HG02852 (cell line): ENCODE data around the gene ASL.
A peak's percentile ranks its signal among the peaks of the same experiment; 100 is the strongest.
"Not testable (repeated sequence)": the region's sequence is repeated elsewhere in the genome, so short reads cannot be mapped to it uniquely, and the experiment has no call there.

Experiments
- ATAC-seq: cut with Tn5 transposase; IDR thresholded peaks from one replicate; pipeline ENCODE4 v1.9.1; 2021; ENCODE audit warnings: mild to moderate bottlenecking, moderate library complexity; ENCODE audit not compliant: unreplicated experiment

ASL gene

GRCh38 chr7:66072208-66072607, 3.4 kb upstream of the ASL start:
- not testable (repeated sequence) for ATAC-seq

- no peak for ATAC-seq
Measured at GRCh38 chr7:66076462-66077329, 1.1 kb downstream of the ASL start.

GRCh38 chr7:66078067-66078466, 2.4 kb downstream of the ASL start:
- ATAC-seq, result no peak

GRCh38 chr7:66082083-66082482, 6.5 kb downstream of the ASL start:
- ATAC-seq, result no peak

GRCh38 chr7:66082886-66083415, 7.3 kb downstream of the ASL start:
- ATAC-seq, result no peak

- ATAC-seq, result no peak
Measured at GRCh38 chr7:66083677-66084076, 8.1 kb downstream of the ASL start.

GRCh38 chr7:66088861-66089838, 13.5 kb downstream of the ASL start:
- no peak for ATAC-seq

GRCh38 chr7:66092654-66093053, 17.0 kb downstream of the ASL start:
- ATAC-seq, result no peak

GRCh38 chr7:66095010-66095409, 19.4 kb downstream of the ASL start:
- ATAC-seq, result no peak

GRCh38 chr7:66099232-66099550, 23.6 kb downstream of the ASL start:
- ATAC-seq, result no peak

- peak; percentile 83 for ATAC-seq
Measured at GRCh38 chr7:66099551-66100407, 24.2 kb downstream of the ASL start.

- ATAC-seq, result peak; percentile 25
Measured at GRCh38 chr7:66100408-66101050, 24.9 kb downstream of the ASL start.

- not testable (repeated sequence) for ATAC-seq
Measured at GRCh38 chr7:66102168-66102567, 26.5 kb downstream of the ASL start.

- not testable (repeated sequence) for ATAC-seq
Measured at GRCh38 chr7:66103994-66104393, 28.4 kb downstream of the ASL start.

- no peak for ATAC-seq
Measured at GRCh38 chr7:66105263-66105748, 29.7 kb downstream of the ASL start.

GRCh38 chr7:66108410-66108809, 32.8 kb downstream of the ASL start:
- ATAC-seq, result not testable (repeated sequence)

GRCh38 chr7:66110856-66111255, 35.2 kb downstream of the ASL start:
- no peak for ATAC-seq

GRCh38 chr7:66114743-66115649, 39.4 kb downstream of the ASL start, which contains the start of gene CRCP:
Gene CRCP (plus strand): TSS chr7:66114847. CDS start chr7:66114963, 116 bp downstream.
- peak; percentile 87 for ATAC-seq
